GM18519 (cell line): ENCODE data around the gene DDX39B.
"Not testable (repeated sequence)": the region's sequence is repeated elsewhere in the genome, so short reads cannot be mapped to it uniquely, and the experiment has no call there.

Experiments
- ATAC-seq: cut with Tn5 transposase; IDR thresholded peaks from one replicate; pipeline ENCODE4 v1.9.1; 2021; ENCODE audit warnings: mild to moderate bottlenecking, moderate library complexity; ENCODE audit not compliant: unreplicated experiment, low FRiP score

DDX39B gene

DNA sequence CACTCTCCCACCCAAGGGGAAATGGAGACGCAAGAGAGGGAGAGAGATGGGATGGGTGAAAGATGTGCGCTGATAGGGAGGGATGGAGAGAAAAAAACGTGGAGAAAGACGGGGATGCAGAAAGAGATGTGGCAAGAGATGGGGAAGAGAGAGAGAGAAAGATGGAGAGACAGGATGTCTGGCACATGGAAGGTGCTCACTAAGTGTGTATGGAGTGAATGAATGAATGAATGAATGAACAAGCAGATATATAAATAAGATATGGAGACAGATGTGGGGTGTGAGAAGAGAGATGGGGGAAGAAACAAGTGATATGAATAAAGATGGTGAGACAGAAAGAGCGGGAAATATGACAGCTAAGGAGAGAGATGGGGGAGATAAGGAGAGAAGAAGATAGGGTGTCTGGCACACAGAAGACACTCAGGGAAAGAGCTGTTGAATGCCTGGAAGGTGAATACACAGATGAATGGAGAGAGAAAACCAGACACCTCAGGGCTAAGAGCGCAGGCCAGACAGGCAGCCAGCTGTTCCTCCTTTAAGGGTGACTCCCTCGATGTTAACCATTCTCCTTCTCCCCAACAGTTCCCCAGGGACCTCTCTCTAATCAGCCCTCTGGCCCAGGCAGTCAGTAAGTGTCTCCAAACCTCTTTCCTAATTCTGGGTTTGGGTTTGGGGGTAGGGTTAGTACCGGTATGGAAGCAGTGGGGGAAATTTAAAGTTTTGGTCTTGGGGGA lies 34.3 kb upstream of the DDX39B start:
- ATAC-seq, result no peak

DNA sequence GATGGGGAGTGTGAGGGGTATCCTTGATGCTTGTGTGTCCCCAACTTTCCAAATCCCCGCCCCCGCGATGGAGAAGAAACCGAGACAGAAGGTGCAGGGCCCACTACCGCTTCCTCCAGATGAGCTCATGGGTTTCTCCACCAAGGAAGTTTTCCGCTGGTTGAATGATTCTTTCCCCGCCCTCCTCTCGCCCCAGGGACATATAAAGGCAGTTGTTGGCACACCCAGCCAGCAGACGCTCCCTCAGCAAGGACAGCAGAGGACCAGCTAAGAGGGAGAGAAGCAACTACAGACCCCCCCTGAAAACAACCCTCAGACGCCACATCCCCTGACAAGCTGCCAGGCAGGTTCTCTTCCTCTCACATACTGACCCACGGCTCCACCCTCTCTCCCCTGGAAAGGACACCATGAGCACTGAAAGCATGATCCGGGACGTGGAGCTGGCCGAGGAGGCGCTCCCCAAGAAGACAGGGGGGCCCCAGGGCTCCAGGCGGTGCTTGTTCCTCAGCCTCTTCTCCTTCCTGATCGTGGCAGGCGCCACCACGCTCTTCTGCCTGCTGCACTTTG lies 33.6 kb upstream of the DDX39B start, which contains the start of gene TNF:
Gene TNF (plus strand): TSS at position 231 of the 567 bp plus-strand sequence. CDS start 177 bp downstream, at position 408.
- ATAC-seq, result no peak

DNA sequence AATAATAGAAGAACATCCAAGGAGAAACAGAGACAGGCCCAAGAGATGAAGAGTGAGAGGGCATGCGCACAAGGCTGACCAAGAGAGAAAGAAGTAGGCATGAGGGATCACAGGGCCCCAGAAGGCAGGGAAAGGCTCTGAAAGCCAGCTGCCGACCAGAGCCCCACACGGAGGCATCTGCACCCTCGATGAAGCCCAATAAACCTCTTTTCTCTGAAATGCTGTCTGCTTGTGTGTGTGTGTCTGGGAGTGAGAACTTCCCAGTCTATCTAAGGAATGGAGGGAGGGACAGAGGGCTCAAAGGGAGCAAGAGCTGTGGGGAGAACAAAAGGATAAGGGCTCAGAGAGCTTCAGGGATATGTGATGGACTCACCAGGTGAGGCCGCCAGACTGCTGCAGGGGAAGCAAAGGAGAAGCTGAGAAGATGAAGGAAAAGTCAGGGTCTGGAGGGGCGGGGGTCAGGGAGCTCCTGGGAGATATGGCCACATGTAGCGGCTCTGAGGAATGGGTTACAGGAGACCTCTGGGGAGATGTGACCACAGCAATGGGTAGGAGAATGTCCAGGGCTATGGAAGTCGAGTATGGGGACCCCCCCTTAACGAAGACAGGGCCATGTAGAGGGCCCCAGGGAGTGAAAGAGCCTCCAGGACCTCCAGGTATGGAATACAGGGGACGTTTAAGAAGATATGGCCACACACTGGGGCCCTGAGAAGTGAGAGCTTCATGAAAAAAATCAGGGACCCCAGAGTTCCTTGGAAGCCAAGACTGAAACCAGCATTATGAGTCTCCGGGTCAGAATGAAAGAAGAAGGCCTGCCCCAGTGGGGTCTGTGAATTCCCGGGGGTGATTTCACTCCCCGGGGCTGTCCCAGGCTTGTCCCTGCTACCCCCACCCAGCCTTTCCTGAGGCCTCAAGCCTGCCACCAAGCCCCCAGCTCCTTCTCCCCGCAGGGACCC lies 32.6 kb upstream of the DDX39B start:
- no peak for ATAC-seq

DNA sequence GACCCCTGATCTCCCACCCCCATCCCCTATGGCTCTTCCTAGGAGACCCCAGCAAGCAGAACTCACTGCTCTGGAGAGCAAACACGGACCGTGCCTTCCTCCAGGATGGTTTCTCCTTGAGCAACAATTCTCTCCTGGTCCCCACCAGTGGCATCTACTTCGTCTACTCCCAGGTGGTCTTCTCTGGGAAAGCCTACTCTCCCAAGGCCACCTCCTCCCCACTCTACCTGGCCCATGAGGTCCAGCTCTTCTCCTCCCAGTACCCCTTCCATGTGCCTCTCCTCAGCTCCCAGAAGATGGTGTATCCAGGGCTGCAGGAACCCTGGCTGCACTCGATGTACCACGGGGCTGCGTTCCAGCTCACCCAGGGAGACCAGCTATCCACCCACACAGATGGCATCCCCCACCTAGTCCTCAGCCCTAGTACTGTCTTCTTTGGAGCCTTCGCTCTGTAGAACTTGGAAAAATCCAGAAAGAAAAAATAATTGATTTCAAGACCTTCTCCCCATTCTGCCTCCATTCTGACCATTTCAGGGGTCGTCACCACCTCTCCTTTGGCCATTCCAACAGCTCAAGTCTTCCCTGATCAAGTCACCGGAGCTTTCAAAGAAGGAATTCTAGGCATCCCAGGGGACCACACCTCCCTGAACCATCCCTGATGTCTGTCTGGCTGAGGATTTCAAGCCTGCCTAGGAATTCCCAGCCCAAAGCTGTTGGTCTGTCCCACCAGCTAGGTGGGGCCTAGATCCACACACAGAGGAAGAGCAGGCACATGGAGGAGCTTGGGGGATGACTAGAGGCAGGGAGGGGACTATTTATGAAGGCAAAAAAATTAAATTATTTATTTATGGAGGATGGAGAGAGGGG lies 31.7 kb upstream of the DDX39B start:
- ATAC-seq, result no peak

DNA sequence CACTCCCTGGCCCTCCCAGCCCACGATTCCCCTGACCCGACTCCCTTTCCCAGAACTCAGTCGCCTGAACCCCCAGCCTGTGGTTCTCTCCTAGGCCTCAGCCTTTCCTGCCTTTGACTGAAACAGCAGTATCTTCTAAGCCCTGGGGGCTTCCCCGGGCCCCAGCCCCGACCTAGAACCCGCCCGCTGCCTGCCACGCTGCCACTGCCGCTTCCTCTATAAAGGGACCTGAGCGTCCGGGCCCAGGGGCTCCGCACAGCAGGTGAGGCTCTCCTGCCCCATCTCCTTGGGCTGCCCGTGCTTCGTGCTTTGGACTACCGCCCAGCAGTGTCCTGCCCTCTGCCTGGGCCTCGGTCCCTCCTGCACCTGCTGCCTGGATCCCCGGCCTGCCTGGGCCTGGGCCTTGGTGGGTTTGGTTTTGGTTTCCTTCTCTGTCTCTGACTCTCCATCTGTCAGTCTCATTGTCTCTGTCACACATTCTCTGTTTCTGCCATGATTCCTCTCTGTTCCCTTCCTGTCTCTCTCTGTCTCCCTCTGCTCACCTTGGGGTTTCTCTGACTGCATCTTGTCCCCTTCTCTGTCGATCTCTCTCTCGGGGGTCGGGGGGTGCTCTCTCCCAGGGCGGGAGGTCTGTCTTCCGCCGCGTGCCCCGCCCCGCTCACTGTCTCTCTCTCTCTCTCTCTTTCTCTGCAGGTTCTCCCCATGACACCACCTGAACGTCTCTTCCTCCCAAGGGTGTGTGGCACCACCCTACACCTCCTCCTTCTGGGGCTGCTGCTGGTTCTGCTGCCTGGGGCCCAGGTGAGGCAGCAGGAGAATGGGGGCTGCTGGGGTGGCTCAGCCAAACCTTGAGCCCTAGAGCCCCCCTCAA lies 30.5 kb upstream of the DDX39B start, which contains the start of gene LTA:
Gene LTA (plus strand): TSS at position 249 of the 871 bp plus-strand sequence. CDS start 454 bp downstream, at position 703.
- ATAC-seq, result no peak

DNA sequence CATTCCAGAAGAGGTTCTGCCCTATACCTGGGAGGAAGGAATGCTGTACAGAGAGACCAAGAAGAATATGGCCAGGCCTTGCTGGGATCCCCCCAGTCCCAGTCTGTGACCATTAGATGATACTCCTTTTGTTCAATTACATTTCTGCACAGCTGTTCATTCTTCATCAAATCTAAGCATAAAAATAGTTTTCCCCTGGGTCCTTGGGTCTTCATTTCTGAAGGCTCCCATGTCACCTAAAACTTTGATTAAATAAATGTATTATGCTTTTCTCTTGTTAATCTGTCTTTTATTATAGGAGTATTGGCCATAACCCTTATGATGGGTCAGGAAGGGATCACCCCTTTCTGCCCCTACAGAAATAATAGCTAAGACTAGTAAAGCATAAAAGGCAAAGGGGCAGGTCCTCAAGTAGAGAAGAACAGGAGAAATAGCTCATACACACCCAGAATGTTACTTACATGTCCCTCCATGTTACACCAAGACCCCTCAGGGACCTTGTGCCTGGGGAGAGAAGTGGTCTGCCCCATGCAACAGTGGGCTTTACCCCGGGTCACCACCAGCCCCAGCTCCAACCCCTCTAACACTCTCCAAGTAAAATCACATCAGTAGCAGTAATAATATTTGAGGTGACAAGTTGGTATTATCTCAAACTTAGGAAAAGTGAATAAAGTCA lies 28.2 kb upstream of the DDX39B start:
- ATAC-seq, result no peak

DNA sequence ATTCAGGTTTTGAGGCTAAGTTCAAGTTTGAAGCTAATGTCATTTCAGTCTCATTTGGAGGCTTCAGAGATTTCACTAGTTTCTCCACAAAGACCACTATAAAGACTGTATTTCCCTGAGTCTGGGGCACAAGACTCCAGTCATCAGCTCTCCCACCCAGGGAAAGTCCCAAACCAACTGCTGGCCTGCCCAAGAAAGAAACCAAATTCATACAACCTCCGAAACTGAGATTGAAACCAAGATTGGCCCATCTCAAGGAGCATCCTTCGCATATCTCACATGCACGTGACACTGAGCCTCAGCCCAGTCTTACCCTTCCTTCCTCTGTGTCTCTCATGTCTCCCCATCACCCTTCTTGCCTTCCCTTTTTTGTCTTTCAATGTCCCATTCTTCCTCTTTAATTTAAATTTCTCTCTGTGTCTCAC lies 26.7 kb upstream of the DDX39B start:
- ATAC-seq, result peak; percentile 48

DNA sequence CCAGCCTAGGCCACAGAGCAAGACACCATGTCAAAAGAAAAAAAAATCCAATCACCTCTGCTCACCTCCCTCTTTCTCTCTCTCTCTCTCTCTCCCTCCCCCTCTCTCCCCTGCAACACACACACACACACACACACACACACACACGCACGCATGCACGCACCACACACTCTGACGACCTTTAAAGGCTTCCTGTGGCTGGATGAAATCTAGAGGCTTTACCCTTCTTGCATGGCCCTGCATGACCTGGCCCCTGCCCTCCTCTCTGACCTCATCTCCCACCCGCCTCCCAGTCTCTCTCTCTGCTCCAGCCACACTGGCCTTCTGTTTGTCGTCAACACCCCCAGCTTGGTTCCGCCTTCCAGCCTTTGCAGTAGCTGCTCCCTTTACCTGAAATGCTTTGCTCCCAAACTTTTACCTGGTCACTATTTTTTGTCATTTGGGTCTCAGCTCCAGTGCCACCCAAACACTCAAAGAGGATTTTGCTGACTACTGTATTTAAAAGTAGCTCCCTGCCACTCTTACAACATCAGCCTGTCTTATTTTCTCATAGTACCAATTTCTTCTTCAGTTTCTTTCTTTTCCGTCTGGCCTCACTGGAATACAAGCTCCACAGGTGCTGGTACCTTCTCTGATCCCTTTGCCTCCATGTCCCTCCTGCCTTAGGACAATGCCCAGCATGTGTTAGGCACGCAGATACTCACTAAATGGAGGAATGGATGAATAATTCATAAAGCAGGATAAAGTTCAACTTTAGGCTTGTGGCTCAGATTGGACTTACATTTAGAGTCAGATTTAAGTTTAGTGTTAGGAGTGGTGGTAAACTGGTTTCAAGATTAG lies 25.9 kb upstream of the DDX39B start:
- no peak for ATAC-seq

DNA sequence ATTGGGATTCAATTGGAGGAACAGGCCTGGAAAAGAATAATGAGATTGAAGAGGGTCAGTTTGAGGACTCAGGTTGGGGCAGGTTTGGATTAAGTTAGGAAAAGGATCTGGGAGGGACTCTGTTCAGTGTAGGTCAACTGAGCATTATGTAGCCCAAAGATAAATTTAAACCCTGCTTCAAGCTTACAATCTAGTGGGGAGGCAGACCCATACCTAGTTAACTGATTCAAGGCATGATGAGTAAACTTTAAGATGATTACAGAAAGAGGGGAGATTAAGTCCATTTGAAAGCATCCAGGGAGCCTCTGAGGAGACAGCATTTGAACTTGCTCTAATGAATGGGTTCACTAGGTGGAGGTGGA lies 18.9 kb upstream of the DDX39B start:
- ATAC-seq, result no peak

DNA sequence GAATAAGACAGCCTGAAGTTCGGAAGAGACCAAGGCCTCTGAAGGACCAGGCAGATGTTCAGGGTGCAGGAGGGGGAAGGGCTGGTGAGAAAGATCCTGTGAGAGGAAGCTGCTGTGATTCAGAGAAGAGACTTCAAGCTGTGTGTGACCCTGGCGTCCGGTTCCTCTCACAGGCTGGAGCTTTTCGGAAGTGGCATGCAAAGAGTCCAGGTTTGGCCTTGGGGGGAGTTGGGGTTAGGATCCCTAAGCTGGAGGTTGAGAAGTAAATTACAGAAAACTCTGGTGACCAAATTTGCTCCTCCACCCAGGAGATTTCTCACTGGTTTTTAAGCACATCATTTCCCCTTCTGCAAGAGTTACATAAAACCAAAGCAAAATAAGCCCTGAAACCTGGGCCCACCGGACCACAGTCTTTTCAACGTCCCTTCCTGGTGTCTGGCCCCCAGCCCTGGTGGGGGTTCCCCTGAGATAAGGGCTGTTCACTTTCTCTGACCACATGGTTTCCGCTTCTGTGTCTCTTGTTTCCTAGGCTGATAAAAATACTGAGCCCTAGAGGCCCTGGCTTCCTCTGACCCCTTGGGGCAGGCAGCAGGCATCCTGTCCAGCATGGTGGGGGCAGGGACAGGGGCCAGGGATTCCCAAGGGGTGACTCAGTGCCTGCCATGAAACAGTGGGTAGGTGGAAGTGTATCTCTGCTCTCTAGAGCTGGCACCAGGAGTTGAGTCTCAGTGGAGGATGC lies 18.3 kb upstream of the DDX39B start:
- ATAC-seq, result no peak

DNA sequence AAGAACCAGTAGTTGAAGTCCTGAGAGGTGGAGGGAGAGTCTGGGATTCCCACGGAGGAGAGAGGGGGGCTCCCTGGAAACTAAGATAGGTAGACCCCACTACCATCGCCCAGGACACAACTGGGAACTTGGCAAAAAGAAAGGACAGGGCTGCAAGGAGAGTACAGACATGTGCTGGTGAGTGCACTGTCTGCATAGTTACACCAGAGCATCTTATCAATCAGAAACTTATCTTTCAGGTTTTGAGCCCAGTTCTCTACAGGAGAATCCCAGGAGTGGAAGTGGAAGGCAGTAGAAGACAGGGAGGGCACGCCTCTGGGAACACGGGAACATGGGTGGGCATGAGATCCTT lies 17.8 kb upstream of the DDX39B start:
- no peak for ATAC-seq

DNA sequence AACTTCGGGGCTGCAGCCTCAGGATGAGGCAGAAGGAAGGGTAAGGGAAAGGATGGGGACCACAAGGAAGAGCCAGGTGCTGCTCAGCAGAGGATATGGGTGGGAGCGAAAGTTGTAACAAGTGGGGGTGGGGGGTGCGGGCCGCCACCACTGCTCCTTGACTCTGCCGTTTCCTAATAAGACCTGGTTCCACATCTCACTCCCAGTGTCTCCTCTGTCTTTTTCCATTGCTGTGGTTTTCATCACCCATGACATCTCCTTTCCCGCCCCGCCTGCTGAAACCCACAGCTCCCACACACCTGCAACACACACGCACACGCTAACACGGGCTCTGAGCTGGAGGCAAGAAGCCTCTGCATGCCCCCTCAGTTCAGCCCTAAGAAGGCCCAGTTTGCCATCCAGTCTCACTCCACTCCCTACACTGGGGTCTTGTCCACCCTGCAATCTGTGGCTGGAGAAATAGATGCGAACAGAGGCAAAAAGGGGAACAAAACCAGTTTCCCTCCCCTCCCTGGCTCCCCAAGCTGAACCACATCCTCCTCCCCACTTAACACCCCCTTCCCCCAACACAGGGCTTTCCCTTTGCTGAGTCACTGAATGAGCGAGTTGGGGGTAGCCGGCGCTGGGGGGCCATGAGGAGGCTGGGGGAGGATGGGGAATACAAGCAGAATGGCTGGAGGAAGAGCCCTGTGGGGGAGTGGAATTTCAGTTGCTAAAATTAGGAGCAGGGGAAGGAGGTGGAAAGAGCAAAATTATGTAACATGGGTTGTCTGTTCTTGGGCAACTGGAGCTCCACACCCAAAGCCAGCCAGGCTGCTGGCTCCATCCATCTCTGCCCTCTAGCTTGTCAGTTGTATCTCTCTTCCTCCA lies 17.1 kb upstream of the DDX39B start:
- no peak for ATAC-seq

DNA sequence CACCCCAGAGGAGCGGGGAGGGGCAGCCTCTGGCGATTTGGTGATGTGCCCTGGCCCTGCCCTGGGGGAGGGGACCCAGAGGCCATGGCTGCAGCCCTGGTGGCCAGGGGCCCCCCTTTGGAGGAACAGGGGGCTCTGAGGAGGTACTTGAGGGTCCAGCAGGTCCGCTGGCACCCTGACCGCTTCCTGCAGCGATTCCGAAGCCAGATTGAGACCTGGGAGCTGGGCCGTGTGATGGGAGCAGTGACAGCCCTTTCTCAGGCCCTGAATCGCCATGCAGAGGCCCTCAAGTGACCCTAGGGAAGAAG lies 16.5 kb upstream of the DDX39B start:
- no peak for ATAC-seq

DNA sequence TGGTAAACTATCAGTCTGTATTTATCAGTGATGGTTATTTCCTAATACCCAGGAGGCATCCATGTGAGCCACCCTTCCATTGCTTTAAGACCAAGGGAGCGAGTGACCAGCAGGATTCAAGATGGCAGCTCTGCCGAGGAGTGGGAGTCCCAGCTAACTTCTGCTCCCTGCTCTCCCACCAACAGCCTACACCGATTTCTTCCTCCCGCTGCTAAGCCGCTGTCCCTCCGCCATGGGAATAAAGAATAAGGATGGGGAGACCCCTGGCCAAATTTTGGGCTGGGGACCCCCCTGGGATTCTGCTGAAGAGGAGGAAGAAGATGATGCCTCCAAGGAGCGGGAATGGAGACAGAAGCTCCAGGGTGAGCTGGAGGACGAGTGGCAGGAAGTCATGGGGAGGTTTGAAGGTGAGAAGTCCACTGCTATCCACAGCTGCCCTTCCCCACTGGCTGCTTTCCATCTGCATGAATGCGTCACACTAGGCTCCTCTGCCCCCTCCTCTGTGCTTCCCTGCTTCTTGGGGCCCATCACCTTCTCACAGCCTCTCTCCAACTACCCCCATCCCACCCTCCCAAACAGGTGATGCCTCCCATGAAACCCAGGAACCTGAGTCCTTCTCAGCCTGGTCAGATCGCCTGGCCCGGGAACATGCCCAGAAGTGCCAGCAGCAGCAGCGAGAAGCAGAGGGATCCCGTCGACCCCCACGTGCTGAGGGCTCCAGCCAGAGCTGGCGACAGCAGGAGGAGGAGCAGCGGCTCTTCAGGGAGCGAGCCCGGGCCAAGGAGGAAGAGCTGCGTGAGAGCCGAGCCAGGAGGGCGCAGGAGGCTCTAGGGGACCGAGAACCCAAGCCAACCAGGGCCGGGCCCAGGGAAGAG lies 15.9 kb upstream of the DDX39B start:
- no peak for ATAC-seq

DNA sequence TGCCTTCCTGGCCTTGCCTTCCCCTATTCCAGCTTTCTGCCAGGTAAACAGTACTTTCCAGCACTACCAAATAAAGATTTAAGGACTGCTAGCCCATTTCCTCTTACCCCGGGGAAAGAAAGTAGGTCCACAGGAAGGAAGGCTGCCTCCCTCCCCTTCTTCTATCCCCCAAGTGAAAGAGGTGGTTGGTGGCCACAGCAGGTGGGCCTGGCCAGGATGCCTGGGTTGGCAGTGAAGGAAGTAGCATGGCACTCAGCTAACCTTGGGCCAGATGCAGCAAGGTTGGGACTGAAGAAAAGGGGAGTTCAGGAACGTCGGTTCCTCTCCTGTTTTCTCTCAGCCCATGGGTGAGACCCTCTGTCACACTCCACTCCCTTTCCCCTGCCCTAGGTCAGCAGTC lies 14.5 kb upstream of the DDX39B start:
- no peak for ATAC-seq

DNA sequence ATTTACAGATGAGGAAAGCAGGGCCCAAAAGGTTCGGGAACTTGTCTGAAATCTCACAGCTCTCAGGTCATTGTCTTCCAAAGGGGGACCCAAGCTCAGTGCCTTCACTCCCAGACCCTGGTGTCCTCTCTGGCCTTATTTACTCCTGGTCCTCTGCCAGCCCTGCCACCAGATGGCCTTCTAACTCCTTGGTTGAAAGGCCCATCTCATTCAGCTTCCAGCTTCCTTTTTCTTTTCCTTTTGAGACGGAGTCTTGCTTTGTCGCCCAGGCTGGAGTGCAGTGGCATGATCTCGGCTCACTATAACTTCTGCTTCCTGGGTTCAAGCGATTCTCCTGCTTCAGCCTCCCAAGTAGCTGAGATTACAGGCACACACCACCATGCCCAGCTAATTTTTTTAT lies 9.6 kb upstream of the DDX39B start:
- ATAC-seq, result not testable (repeated sequence)
